ENCODE results near the gene FBN3.

Gene FBN3

DNA sequence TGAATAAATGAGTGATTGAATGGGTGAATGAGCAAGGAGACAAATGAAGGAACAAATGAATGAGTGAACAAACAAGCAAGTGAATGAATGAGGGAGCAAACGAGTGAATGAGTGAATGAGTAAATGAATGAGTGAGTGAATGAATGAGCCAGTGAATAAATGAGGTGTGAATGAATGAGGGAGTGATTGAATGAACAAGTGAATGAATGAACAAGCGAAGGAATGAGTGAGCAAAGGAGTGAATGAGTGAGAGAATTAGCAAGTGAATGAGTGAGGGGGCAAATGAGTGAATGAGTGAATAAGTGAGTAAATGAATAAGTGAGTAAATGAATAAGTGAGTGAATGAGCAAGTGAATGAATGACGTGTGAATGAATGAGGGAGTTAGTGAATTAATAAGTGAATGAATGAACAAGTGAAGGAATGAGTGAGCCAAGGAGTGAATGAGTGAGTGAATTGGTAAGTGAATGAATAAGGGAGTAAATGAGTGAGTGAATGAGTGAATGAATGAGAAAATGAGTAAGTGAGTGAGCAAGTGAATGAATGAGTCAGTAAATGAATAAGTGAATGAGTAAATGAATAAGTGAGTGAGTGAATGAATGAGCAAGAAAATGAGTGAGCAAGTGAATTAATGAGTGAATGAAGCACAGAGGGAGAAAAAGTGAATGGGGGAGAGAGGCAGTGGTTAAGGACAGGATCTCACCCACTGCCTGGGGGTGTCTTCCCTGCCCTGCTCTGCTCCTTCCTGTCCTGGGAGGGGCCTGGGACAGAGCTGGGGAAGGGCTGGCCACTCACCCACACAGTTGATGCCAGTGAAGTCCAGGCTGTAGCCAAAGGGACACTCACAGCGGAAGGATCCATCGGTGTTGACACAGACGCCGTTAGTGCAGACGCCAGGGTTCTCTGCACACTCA is 60.4 kb downstream of the FBN3 start:
- no peak for DNase-seq

DNA sequence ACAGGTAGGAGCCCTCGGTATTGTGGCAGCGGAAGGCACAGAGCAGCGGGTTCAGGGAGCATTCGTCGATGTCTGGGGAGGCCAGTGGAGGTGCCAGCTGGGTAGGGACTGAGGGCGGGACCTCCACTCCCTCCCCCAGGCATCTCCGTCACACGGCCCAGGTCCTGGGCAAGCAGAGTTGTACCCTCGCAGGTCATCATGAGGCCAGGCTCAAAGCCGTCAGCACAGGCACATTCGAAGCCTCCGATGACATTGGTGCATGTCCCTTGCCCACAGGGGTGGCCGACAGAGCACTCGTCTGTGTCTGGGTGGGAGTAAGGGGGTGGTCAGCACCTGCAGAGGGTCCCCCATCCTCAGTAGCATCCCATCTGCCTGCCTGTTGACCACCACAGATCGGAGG is 61.5 kb downstream of the FBN3 start:
- DNase-seq: no peak

DNA sequence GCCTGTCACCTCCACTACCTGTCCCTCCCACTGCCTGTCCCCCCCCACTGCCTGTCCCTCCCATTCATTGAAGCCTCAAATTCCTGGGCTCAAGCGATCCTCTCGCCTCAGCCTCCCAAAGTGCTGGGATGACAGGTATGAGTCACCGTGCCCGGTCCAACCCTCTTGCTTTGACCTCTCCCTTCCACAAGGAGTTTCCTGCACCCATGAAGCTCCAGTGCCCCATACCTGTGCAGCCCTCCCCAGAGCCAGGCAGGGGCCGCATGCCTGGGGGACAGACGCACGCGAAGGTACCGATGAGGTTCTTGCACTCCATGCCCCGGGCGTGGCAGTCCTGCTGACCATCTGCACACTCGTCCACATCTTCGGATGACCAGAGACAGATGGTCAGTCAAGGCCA is 62.5 kb downstream of the FBN3 start:
- DNase-seq: no peak

DNA sequence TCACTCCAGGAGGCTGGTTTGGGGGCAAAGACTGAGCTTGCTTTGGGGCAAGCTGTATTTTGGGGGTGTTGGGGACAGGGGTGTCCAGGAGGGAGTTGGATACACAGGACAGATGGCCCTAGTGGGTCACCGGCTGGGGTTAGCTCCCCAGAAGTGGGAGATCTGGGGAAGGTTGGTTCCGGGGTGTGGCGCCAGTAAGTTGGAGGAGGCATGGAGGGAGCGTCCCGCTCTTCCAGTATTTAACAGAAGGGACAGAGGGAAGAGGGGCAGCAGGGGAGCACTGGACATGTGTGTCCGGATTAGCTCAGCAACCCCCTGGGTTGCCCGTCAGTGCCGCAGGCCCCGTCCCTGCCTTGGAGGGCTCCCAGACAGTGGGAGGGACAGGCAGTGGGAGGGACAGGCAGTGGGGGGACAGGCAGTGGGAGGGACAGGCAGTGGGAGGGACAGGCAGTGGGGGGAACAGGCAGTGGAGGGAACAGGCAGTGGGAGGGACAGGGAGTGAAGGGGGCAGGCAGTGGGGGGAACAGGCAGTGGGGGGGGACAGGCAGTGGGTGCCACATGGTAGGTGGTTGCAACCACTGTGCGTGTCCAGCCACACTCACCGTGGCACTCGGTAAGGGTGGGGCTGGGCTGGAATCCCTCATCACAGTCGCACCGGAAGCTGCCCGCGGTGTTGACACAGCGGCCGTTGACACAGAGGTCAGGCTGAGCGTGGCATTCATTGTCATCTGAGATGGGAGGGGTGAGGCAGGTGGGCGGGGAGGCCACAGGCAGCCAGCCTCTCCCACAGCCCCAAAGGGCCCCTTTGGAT is 63.6 kb downstream of the FBN3 start:
- no peak for DNase-seq

DNA sequence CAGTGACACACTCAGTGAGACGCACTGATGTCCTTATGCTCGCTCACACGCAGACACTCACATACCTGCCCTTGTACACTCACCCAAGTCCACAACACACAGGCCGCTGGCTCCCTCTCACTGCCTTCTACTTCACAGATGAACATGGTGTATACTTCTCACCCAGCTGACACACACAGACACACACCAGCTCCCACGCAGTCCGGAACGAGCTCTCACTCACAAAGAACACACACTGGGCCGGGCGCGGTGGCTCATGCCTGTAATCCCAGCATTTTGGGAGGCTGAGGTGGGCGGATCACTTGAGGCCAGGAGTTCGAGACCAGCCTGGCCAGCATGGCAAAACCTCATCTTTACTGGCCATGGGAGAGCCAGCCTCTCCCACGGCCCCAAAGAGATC is 65.2 kb downstream of the FBN3 start:
- DNase-seq: no peak

DNA sequence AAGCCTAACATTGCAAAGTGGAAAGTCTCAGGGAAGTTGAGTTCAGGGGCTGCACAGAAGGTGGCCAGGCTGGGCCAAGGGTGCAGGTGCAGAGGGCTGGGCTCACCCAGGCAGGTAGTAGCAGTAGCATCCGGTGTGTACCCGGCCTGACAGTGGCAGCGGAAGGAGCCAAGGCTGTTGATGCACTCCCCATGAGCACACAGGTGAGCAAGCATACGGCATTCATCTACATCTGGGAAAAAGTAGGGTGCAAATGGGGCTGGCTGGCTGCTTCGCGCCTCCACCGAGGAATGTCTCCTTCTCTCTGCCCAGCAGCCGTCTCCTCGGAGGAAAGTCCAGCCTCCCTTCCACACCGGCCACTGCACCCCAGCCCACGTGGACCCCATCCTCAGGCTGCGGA is 66.3 kb downstream of the FBN3 start:
- no peak for DNase-seq

DNA sequence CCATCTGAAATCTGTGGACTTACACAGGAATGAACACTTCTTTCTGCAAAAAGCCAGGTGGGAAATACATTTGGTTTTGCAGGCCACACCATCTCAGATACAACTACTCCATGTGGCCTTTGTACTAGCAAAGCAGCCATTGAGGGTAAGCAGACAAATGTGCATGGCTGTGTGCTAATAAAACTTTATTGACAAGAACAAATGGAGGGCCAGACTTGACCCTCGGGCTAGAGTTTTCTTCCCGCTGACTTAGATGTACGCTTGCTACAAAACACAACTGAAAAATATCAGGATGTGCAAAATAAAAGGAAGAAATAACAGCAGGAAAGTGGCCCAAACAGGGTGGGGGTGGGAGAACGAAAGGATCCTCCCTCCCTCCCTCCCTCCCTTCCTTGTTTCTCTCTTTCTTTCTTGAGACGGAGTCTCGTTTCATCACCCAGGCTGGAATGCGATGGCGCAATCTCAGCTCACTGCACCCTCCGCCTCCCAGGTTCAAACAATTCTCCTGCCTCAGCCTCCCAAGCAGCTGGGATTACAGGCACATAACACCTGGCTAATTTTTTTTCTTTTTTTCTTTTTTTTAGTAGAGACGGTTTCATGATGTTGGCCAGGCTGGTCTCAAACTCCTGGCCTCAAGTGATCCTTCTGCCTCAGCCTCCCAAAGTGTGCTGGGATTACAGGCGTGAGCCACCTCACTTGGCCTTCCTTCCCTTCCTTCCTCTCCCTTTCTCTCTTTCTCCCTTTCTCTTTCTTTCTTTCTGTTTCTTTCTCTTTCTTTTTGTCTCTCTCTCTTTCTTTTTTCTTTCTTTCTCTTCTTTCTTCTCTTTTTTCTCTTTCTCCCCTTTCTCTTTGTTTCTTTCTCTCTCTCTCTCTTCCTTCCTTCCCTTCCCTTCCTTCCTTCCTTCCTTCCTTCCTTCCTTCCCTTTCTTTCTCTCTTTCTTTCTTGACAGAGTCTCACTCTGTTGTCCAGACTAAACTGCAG is 67.5 kb downstream of the FBN3 start:
- DNase-seq: no peak

DNA sequence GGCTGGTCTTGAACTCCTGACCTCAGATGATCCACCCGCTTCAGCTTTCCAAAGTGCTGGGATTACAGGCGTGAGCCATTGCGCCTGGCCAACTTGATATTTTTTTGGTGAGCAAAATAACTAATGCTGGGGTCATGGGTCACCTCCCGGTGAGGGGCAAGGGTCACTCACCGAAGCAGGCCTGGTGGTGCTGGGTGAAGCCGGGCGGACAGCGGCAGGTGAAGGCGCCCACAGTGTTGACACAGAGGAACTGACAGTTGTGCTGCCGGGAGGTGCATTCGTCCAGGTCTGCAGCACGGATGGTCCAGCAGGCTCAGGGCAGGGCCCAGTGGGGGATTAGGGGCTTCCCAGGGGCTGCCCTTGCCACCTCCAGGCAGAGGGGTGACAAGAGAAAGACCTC is 68.6 kb downstream of the FBN3 start:
- no peak for DNase-seq

DNA sequence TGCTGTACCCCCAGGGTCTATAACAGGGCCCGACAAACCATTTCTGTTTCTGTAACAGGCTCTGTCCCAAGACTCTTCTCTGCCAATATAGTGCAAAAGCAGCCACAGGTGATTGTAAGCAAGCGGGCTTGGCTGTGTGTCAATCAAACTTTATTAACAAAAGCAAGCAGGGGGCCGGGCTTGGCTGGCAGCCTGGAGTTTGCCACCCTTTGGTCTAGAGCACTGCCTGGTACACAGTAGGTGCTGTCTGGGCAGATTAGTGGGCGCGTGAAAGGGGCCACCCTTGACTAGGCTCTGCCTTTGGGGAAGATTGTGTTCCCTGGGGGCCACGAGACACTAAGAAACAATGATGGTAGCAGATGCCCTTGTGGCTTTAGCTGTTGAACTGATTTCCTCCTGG is 69.4 kb downstream of the FBN3 start:
- no peak for DNase-seq

DNA sequence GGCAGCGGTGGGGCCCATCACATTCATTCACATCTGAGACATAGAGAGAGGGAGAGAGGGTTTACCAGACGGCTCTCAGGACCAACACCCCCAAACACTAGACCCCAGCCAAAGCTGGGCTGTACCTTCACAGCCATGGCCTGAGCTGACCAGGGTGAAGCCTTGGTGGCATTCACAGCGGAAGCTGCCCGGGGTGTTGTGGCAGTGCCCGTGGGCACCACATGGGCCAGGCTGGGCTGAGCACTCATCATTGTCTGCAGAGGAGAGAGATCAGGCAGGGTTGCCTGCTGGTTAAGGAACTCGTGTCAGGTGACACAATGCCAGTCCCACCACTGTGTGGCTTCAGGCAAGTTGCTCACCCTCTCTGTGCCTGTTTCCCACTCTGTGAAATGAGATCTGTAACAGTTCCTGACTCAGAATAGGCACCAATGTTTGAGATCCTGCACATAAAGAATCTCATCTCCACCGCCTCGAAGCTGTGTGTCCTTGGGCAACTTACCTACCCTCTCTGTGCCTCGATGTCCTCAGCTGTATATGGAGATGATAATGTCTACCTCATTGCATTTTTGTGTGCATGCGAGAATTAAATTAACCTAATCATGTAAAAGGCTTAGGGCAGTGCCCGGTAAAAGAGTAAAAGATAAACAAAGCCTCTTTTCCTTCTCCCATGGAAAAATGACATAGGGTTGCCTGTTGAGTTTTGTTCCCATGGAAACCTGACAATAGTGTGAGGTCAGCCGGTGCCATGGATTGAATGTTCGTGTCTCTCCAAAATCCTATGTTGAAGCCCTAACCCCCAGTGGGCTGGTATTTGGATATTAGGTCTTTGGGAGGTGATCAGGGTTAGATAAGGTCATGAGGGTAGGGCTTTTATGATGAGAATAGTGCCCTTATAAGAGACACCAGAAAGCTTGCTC is 74.0 kb downstream of the FBN3 start:
- DNase-seq: no peak

DNA sequence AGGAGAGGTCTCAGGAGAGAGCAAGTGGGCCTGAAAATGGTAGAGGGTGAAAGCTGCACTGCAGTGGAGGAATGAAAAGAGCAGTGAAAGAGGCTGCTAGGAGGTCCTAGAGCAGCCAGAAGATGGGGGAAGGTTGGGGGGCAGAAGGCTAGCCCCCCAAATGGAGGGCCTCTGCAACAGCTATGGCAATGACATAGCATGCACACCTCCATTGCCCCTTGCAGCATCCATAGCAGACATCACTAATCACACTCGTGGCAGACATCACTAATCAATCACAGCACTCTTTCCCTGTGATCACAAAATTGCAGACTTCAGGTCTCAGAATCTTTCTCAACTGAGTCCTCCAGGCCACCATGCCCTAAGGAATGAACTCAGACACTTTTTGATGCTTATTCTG is 74.9 kb downstream of the FBN3 start:
- no peak for DNase-seq

DNA sequence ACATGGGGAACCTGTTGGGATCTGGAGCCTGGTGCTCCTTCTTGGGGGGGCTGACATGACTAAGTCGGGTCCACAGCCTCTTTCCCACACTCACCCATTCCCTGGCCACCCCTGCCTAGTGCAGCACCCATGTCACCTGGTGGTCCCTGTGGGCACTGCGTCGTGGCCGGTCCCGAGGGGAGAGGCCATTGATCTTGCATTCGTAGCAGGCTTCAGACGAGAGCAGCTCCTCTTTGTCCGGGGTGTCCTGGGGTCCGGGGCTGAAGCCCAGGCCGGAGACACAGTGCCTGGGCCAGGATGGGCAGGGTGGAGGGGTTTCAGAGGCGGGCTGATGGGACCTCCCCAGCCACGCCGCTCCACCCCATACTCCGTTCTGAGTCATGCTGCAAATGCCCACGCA is 77.5 kb downstream of the FBN3 start:
- DNase-seq: no peak

DNA sequence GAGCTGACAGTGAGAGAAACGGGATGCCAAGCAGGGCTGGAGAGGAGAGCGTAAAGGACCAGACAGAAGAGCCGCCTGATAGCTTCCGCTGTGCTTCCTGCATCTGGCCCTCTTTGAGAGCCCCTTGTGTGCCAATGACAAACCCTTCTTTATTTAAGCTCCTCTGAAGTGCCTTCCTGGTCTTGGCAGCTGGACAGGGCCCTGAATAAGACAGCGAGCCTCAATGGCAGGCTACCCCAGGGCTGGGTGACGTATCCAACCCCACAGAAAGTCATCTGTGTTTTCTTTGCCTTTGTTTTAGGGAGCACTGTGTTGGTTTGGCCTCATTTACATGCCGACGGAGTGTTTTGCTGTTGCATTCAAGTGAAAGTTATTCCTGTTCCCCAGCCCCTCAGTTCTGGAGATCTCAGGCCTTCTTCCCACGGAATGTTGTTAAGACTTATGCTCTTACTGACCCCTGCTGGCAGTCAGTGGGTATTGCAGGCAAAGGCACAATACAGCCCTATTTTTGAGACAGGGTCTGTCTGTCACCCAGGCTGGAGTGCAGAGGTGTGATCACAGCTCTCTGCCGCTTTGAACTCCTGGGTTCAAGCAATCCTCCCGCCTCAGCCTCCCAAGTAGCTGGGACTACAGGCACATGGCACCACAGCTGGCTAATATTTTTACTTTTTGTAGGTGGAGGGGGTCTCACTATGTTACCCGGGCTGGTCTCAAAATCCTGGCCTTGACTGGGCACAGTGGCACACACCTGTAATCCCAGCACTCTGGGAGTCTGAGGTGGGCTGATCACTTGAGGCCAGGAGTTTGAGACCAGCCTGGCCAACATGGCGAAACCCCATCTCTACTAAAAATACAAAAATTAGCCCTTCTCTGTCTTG is 80.1 kb downstream of the FBN3 start:
- DNase-seq: no peak

DNA sequence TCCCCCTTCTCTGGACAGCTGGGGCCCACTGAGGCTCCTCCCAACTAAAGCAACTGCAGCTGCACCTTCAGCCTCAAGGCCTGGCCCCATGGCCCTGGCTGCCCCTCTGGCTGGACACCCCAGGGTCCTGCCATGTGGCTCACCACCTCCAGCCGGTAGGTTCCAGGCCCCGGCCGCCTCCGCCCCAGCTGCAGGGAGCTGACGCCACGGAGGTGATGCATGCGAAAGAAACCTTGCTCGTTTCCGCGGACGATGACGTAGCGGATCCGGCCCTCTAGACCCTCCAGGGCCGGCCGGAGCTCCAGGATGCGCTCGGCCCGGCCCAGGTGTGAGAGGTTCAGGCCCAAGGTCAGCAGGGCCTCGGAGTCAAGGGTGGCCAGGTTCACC is 83.5 kb downstream of the FBN3 start:
- no peak for DNase-seq

DNA sequence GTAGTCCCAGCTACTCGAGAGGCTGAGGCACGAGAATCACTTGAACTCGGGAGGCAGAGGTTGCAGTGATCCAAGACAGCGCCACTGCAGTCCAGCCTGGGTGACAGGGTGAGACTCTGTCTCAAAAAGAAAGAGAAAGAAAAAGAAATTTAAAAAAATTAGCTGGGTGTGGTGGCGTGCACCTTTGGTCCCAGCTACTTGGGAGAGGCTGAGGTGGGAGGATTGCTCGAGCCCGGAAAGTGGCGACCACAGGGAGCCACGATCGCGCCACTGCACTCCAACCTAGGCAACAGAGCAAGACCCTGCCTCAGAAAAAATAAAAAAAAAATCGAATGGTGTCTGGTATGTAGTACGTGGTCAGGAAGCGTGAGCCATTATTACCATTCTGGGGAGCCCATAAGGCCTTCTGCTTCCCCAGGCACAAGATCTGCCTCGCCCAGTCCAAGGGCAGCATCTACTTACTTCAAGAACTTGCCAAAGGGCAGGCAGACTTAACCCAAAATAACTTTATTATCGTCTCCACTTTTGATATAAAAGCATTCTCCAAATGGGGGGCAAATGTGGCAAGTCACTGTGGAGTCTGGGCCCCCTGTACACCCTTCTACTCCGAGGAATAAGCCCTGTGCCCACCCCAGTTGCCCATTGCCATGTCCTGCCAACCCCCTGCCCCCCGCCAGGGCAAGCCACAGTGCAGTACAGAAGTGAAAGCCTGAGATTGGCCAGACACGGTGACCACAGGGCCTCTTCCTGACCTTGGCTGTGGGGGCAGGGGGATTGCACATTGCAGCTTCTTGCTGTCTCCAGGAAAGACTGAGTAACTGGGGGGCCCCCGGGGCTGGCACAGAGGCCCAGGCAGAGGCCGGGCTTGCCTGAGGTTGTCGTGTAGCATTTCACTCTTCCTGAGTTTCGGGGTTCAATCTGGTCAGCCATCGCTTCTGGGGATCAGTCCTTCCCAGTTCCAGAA is 84.2 kb downstream of the FBN3 start:
- no peak for DNase-seq

DNA sequence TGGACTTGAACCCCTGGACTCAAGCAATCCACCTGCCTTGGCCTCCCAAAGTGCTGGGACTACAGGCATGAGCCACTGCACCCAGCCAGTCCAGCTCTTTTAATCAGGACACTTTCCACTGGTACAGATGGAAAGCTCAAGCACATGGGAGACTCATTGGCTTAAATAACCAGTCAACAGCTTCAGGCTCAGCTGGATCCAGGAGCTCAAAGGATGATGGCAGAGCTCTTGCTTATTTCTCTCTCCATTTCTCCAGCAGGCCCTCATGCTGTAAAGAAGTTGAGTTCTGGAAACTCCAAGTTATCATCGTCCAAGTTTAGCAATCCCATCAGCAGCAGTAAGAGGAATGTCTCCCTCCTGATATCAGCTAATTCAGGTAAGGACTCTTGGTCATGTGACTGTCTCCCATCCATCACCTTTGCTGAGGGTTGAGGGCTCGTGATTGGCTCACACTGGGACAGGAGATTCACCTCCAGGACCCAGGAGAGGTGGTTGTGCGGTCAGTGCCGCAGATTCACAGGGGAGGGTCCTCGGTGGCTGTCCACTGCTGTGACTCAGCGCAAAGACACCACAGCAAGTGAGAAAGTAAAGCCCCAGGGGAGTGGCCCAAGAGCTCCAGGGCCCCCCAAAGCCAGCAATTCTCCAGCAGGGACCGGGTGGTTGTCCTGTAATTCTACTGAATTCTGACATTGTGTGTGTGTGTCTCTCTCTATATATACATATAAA is 91.7 kb downstream of the FBN3 start:
- no peak for DNase-seq

DNA sequence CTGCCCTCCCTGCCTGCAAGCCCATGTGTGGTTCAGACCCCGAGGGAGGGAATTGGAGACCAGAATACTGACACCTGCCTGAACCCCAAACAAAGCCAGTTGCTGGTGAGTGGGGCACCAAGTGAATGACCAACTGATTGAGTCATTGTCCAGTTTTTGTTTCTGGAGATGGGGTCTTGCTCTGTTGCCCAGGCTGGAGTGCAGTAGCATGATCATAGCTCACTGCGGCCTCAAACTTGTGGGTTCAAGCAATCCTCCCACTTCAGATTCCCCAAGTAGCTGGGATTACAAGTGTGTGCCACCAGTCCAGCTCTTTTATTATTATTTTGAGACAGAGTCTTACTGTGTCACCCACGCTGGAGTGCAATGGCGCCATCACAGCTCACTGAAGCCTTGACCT is 92.9 kb downstream of the FBN3 start:
- DNase-seq: no peak

DNA sequence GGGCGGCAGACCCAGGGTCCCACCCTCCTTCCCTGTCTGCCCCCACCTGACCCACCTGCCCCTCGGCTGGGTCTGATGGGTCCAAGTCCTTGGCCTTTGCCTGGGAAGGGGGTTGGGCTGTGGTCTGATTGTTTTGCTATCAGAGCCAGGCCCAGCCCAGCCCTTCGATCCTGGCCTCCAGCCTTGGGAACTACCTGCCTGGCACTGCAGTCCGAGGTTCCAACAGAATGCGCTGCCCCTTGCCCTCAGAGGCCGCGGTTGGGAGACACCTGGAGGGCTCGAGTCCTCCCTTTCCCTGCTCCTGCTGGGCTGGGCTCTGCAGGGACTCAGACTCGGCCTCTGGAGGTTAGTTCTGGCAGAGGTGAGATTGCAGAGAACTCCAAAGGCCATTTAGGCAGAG is 95.2 kb downstream of the FBN3 start:
- DNase-seq: no peak

DNA sequence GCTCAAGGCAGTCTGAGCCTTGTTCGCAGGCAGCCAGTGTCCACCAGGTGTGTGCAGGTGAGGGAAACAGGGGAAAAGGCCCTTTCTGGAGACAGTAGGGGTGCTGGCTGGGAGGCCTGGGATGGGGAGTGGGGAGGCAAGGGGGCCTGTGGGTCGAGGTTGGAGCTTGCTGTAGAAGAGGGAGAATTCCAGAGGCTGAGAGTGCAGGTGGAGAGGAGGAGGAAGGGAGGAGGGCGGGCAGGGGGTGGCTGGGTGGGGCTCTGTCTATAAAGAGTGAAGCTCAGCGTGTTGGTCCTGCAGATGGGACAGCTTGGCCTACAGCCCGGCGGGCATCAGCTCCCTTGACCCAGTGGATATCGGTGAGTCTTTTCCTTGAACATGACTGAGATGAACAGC is 96.9 kb downstream of the FBN3 start, which contains the start of gene CCL25:
CCL25 (plus strand) TSS at position 297 of the 396 bp plus-strand sequence. CDS start 290 bp downstream, outside the sequence.
- DNase-seq: no peak
